Smooth muscle cell (in vitro differentiated cells): ENCODE data around the gene TSPYL1. TPM values are rescaled to one million over a fixed set of nuclear protein-coding genes. Genes with fewer than 3 reads are reported as not detected.

Experiments
- DNase-seq: peaks from one replicate; lab custom pipeline; 2025; ENCODE audit not compliant: unreplicated experiment; lab: John Stamatoyannopoulos, UW
- H2AFZ ChIP-seq: fragments of 200-600 bp; sonication (generic); 2 replicates; pipeline ENCODE4 v1.6.0; 2016; ENCODE audit warnings: antibody characterized with exemption, low read depth, mild to moderate bottlenecking
- H3F3A ChIP-seq: fragments of 200-600 bp; sonication (generic); 2 replicates; pipeline ENCODE4 v1.6.0; 2017; ENCODE audit warnings: antibody characterized with exemption, low read depth
- H3K27ac ChIP-seq: fragments of 200-600 bp; sonication (generic); 2 replicates; pipeline ENCODE4 v1.5.1; 2016; ENCODE audit warnings: low read depth, mild to moderate bottlenecking
- H3K27me3 ChIP-seq: fragments of 200-600 bp; sonication (generic); 2 replicates; pipeline ENCODE4 v1.6.1; 2016; ENCODE audit warnings: low read depth, mild to moderate bottlenecking
- H3K36me3 ChIP-seq: fragments of 200-600 bp; sonication (generic); 2 replicates; pipeline ENCODE4 v1.5.1; 2016; ENCODE audit warnings: low read depth
- H3K4me1 ChIP-seq: fragments of 200-600 bp; sonication (generic); 2 replicates; pipeline ENCODE4 v1.5.1; 2016; ENCODE audit warnings: low read depth
- H3K4me2 ChIP-seq: fragments of 200-600 bp; sonication (generic); 2 replicates; pipeline ENCODE4 v1.6.0; 2016; ENCODE audit warnings: mild to moderate bottlenecking
- H3K4me3 ChIP-seq: fragments of 200-600 bp; sonication (generic); 2 replicates; pipeline ENCODE4 v1.5.1; 2016; ENCODE audit warnings: mild to moderate bottlenecking
- H3K79me2 ChIP-seq: fragments of 200-600 bp; sonication (generic); 2 replicates; pipeline ENCODE4 v1.6.0; 2016; ENCODE audit warnings: low read depth, mild to moderate bottlenecking
- H3K9ac ChIP-seq: fragments of 200-600 bp; sonication (generic); 2 replicates; pipeline ENCODE4 v1.6.0; 2016; ENCODE audit warnings: low read depth
- H3K9me3 ChIP-seq: fragments of 200-600 bp; sonication (generic); replicated peaks from 2 replicates; pipeline ENCODE4 v1.5.1; 2016; ENCODE audit warnings: low read depth
- H4K20me1 ChIP-seq: fragments of 200-600 bp; sonication (generic); 2 replicates; pipeline ENCODE4 v1.6.0; 2016; ENCODE audit warnings: low read depth
- WGBS: methylation state at CpG from one replicate; pipeline ENCODE4 v1.1.7; 2016; ENCODE audit warnings: low lambda C conversion rate; 5-methylcytosine and 5-hydroxymethylcytosine counted together
- polyA plus RNA-seq: library from polyadenylated mRNA; unstranded; fragments of >200 nt; fragmentation: Nextera tagmentation; extraction: Ambion mirVana; gene quantifications from 2 replicates; pipeline ENCODE4 v1.2.1, GENCODE V29; 2016
- total RNA-seq: library from RNA; depleted of rRNA; stranded (reverse); fragments of >200 nt; gene quantifications from 2 replicates; pipeline ENCODE4 v1.2.3, GENCODE V29; 2014
- TF ChIP-seq, protein P1 (sequence below): fragments of 200-600 bp; sonication (generic); IDR thresholded peaks from 2 replicates; pipeline ENCODE4 v1.5.1; 2017; ENCODE audit warnings: borderline replicate concordance, mild to moderate bottlenecking, antibody characterized with exemption; ENCODE audit not compliant: insufficient read depth, poor library complexity, severe bottlenecking

TSPYL1 gene
- total and polyA plus RNA-seq, 2 experiments from 2014 or later = 17.9 to 45.0 TPM

DNA sequence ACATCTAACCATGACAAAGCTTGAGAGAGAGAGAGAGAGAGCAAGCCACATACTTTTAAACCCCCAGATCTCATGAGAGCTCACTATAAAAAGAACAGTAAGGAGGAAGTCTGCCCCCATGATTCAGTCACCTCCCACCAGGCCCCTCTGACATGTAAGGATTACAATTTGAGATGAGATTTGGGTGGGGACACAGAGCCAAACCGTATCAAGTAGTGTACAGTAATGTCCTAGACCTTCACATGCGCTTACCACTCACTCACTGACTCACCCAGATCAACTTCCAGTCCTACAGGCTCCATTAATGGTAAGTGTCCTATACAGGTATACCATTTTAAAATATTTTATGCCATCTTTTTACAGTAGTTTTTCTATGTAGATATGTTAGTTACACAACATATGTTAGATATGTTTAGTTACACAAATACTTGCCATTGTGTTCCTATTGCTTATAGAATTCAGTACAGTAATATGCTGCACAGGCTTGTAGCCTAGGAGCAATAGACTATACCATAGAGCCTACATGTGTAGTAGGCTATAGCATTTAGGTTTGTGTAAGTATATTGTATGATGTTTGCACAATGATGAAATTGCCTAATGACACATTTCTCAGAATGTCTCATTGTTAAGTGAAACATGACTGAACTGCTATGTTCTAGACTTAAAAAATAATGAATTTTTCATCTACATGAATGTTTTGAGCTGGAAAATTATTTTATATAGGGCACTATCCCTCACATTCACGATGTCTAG lies 11.7 kb downstream of the TSPYL1 start:
- 61% methylated on average over 3 of the region's 3 CpGs for WGBS
- Histone ChIP-seq H3K27me3 (no peaks in the 10 kb centered on the region), H3K9me3 (no peaks in the 10 kb centered on the region), H3F3A (no peaks in the 10 kb centered on the region), H3K4me1 (no peaks in the 10 kb centered on the region), H3K27ac (no peak overlapping the region), H3K4me3 (no peak overlapping the region), H2AFZ (no peak overlapping the region), H4K20me1 (peaks cover 3% of the 10 kb centered on the region), H3K9ac (no peak overlapping the region), H3K79me2 (no peaks in the 10 kb centered on the region), H3K4me2 (no peak overlapping the region), H3K36me3 (no peaks in the 10 kb centered on the region)
- DNase-seq = no peak
- TF ChIP-seq, protein P1, sequence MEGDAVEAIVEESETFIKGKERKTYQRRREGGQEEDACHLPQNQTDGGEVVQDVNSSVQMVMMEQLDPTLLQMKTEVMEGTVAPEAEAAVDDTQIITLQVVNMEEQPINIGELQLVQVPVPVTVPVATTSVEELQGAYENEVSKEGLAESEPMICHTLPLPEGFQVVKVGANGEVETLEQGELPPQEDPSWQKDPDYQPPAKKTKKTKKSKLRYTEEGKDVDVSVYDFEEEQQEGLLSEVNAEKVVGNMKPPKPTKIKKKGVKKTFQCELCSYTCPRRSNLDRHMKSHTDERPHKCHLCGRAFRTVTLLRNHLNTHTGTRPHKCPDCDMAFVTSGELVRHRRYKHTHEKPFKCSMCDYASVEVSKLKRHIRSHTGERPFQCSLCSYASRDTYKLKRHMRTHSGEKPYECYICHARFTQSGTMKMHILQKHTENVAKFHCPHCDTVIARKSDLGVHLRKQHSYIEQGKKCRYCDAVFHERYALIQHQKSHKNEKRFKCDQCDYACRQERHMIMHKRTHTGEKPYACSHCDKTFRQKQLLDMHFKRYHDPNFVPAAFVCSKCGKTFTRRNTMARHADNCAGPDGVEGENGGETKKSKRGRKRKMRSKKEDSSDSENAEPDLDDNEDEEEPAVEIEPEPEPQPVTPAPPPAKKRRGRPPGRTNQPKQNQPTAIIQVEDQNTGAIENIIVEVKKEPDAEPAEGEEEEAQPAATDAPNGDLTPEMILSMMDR = no peak

DNA sequence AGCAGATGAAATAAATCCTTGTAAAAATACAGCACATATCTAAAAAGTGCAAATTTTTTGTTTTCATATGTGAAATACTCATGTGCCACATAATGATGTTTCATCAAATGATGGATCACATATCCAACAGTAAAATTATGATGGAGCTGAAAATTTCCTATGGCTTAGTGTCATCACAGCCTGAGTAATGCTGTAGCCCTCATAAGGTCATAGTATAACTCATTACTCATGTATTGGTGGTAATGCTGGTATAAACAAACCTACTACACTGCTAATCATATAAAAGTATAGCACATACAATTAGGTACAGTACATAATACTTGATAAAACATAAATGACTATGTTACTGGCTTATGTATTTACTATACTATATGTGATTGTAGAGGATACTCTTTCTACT lies 12.9 kb downstream of the TSPYL1 start:
- Histone ChIP-seq H3F3A (no peaks in the 10 kb centered on the region), H3K27ac (no peak overlapping the region), H3K9ac (no peak overlapping the region), H4K20me1 (no peaks in the 10 kb centered on the region), H3K4me3 (no peak overlapping the region), H3K27me3 (no peaks in the 10 kb centered on the region), H3K4me1 (no peaks in the 10 kb centered on the region), H2AFZ (no peak overlapping the region), H3K79me2 (no peaks in the 10 kb centered on the region), H3K4me2 (no peak overlapping the region), H3K36me3 (no peaks in the 10 kb centered on the region), H3K9me3 (no peaks in the 10 kb centered on the region)
- TF ChIP-seq, protein P1 = no peak
- DNase-seq = no peak

DNA sequence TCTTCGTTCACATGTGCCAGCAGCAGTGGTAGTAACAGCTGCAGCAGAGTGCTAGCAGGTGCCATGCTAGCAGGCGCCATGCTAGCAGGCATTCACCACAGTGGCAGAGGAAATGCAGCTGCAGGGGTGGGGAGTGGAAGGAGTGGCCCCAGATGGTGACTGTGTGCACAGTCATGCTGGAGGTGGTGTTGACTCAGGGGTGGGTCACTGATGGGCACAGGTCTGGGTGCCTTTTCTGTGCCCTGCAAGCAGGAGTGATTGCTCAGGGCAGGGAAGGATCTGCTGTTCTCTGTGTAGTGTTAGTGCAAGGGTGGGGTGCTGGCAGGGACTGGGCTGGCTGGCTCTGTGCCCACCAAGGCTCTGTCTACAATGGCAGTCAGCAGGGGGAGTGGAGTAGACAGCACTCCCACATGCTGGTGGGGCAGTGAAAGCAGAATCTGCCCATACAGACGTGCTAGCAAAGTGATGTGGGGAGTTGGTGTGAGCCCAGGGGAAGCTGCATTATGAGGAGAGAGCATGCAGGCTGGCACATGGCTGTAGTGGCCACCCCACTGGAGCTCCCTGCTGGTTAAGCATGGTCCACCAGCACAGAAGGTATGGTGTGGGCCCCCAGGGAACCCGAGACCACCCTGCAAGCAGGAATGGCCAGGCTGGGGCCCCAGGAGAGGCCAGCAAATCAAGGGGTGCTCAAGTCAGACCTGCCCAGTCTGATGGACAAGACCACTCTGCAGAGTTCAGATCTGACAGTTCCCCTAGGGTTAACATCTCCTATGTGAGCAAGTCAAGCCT lies 14.5 kb downstream of the TSPYL1 start:
- Histone ChIP-seq H3K27me3 (no peaks in the 10 kb centered on the region), H2AFZ (no peak overlapping the region), H3K9me3 (no peaks in the 10 kb centered on the region), H3K4me1 (no peaks in the 10 kb centered on the region), H3K4me3 (no peak overlapping the region), H4K20me1 (no peaks in the 10 kb centered on the region), H3K27ac (no peak overlapping the region), H3F3A (no peaks in the 10 kb centered on the region), H3K9ac (no peak overlapping the region), H3K4me2 (no peak overlapping the region), H3K36me3 (no peaks in the 10 kb centered on the region), H3K79me2 (no peaks in the 10 kb centered on the region)
- WGBS = 90% methylated on average over 4 of the region's 4 CpGs
- TF ChIP-seq, protein P1 = no peak
- DNase-seq = no peak
